ENCODE results near the gene SPATA31D4.
"Not testable (repeated sequence)": the region's sequence is repeated elsewhere in the genome, so short reads cannot be mapped to it uniquely, and the experiment has no call there.

The SPATA31D4 gene

GRCh38 chr9:81928305-81928704 lies at the start of gene SPATA31D4:
Gene SPATA31D4 (plus strand): TSS chr9:81928428. CDS start chr9:81928514, 86 bp downstream.
- DNase-seq = not testable (repeated sequence)

GRCh38 chr9:81878530-81878929 lies 49.7 kb upstream of the SPATA31D4 start:
- DNase-seq = no peak

- DNase-seq = no peak
These were observed 48.7 kb upstream of the SPATA31D4 start for GRCh38 chr9:81879501-81879916.

GRCh38 chr9:81885602-81886001 lies 42.6 kb upstream of the SPATA31D4 start:
- DNase-seq = no peak

- DNase-seq = no peak
These were observed 41.6 kb upstream of the SPATA31D4 start for GRCh38 chr9:81886665-81887064.

GRCh38 chr9:81890104-81890503 lies 38.1 kb upstream of the SPATA31D4 start:
- no peak for DNase-seq

- no peak for DNase-seq
These were observed 35.8 kb upstream of the SPATA31D4 start for GRCh38 chr9:81892440-81892839.

GRCh38 chr9:81893929-81894328 lies 34.3 kb upstream of the SPATA31D4 start:
- no peak for DNase-seq

GRCh38 chr9:81894891-81895290 lies 33.3 kb upstream of the SPATA31D4 start:
- no peak for DNase-seq

GRCh38 chr9:81896070-81896469 lies 32.2 kb upstream of the SPATA31D4 start:
- DNase-seq = no peak

- no peak for DNase-seq
These were observed 29.4 kb upstream of the SPATA31D4 start for GRCh38 chr9:81898851-81899250.

- DNase-seq = no peak
These were observed 26.0 kb upstream of the SPATA31D4 start for GRCh38 chr9:81902196-81902595.

GRCh38 chr9:81902626-81903025 lies 25.6 kb upstream of the SPATA31D4 start:
- DNase-seq = no peak

GRCh38 chr9:81906671-81907070 lies 21.6 kb upstream of the SPATA31D4 start:
- no peak for DNase-seq

GRCh38 chr9:81912135-81912534 lies 16.1 kb upstream of the SPATA31D4 start:
- DNase-seq = no peak

GRCh38 chr9:81915801-81916505 lies 12.3 kb upstream of the SPATA31D4 start:
- no peak for DNase-seq

- DNase-seq = not testable (repeated sequence)
These were observed 9.7 kb upstream of the SPATA31D4 start for GRCh38 chr9:81918507-81918906.

- not testable (repeated sequence) for DNase-seq
These were observed 1.9 kb downstream of the SPATA31D4 start for GRCh38 chr9:81930147-81930546.

- DNase-seq = not testable (repeated sequence)
These were observed 5.3 kb downstream of the SPATA31D4 start for GRCh38 chr9:81933547-81933946.

- DNase-seq = not testable (repeated sequence)
These were observed 15.2 kb downstream of the SPATA31D4 start, which contains the start of gene SPATA31D3 for GRCh38 chr9:81943393-81943792. Gene SPATA31D3 (plus strand): TSS chr9:81943500. CDS start chr9:81943586, 86 bp downstream.

GRCh38 chr9:81948650-81949049 lies 20.4 kb downstream of the SPATA31D4 start:
- not testable (repeated sequence) for DNase-seq

- no peak for DNase-seq
These were observed 24.9 kb downstream of the SPATA31D4 start for GRCh38 chr9:81953096-81953495.

- no peak for DNase-seq
These were observed 27.4 kb downstream of the SPATA31D4 start for GRCh38 chr9:81955625-81956024.

GRCh38 chr9:81964218-81965171 lies 36.3 kb downstream of the SPATA31D4 start:
- no peak for DNase-seq

Measured in activated CD8-positive, alpha-beta memory T cell treated with anti-CD3 and anti-CD28 coated beads, Interleukin-2, amount 50 U/mL, for 48 hours (primary cell).